ENCODE data around the gene RBM15.
A peak's percentile ranks its signal among the peaks of the same experiment; 100 is the strongest.

The RBM15 gene

GRCh38 chr1:110375490-110375889 is 36.3 kb downstream of the RBM15 start:
- no peak overlapping the region for H3K27ac ChIP-seq
- TF ChIP-seq, protein P1, sequence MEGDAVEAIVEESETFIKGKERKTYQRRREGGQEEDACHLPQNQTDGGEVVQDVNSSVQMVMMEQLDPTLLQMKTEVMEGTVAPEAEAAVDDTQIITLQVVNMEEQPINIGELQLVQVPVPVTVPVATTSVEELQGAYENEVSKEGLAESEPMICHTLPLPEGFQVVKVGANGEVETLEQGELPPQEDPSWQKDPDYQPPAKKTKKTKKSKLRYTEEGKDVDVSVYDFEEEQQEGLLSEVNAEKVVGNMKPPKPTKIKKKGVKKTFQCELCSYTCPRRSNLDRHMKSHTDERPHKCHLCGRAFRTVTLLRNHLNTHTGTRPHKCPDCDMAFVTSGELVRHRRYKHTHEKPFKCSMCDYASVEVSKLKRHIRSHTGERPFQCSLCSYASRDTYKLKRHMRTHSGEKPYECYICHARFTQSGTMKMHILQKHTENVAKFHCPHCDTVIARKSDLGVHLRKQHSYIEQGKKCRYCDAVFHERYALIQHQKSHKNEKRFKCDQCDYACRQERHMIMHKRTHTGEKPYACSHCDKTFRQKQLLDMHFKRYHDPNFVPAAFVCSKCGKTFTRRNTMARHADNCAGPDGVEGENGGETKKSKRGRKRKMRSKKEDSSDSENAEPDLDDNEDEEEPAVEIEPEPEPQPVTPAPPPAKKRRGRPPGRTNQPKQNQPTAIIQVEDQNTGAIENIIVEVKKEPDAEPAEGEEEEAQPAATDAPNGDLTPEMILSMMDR (IDR thresholded peaks at IDR 0.05), result no peak
- no peak for TF ChIP-seq ZFX (IDR thresholded peaks at IDR 0.05; ENCODE audit: borderline replicate concordance)

DNA sequence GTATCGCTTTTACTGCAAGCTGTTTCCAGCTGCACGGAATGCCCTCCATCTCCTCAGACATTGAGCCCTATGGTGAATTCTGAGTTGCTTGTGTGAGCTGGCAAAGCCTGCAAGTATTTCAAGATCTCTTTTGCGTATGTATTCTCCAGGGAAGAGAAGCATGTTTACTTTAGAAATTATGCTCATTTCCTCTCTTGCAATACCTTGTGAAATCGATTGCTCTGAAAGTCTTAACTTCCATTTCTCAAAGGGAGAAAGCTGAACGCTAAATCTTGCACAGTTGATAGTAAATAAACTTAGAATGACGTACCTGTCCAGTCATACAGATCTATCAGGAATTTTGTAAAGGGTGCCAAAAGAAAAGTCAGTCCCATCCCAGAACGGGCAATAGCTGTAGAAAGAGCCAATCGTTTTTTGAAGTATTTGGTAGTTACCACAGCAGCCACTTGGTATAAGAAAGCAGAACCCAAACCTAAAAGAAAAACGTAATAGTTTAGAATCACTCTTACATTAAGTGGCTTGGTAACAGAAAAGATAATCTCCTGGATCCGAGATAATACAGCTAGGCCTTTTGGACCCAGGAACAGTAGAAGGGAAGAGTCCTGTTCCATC is 41.6 kb downstream of the RBM15 start:
- TF ChIP-seq ZFX (IDR thresholded peaks at IDR 0.05; ENCODE audit: borderline replicate concordance), result no peak
- TF ChIP-seq, protein P1 (IDR thresholded peaks at IDR 0.05), result no peak
- no peak overlapping the region for H3K27ac ChIP-seq

- H3K27ac ChIP-seq, result no peak overlapping the region
- TF ChIP-seq, protein P1 (IDR thresholded peaks at IDR 0.05), result no peak
- no peak for TF ChIP-seq ZFX (IDR thresholded peaks at IDR 0.05; ENCODE audit: borderline replicate concordance)
Observed at GRCh38 chr1:110383251-110383990, 44.2 kb downstream of the RBM15 start.

- no peak for TF ChIP-seq ZFX (IDR thresholded peaks at IDR 0.05; ENCODE audit: borderline replicate concordance)
- TF ChIP-seq, protein P1 (IDR thresholded peaks at IDR 0.05), result no peak
- H3K27ac ChIP-seq, result no peak overlapping the region
Observed at GRCh38 chr1:110384581-110385321, 45.6 kb downstream of the RBM15 start.

DNA sequence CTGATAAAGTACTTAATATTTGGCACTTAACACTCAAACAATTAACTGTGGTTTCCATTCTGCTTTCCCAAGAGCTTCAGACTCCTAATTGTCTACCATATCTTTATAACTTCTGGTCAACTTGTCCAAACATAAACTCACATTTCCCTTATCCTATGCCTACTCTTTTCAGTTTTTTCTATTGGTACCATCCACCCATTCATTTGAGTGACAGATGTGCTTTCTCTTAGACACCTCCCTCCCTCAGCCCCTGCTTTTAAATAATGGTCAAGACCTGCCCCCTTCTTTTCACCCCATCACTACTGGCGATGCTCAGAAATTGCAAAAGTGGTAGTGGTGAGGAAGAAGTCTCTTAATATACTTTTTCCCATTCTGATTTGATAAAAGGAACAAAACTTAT is 46.2 kb downstream of the RBM15 start:
- TF ChIP-seq ZFX (IDR thresholded peaks at IDR 0.05; ENCODE audit: borderline replicate concordance), result no peak
- H3K27ac ChIP-seq, result no peak overlapping the region

DNA sequence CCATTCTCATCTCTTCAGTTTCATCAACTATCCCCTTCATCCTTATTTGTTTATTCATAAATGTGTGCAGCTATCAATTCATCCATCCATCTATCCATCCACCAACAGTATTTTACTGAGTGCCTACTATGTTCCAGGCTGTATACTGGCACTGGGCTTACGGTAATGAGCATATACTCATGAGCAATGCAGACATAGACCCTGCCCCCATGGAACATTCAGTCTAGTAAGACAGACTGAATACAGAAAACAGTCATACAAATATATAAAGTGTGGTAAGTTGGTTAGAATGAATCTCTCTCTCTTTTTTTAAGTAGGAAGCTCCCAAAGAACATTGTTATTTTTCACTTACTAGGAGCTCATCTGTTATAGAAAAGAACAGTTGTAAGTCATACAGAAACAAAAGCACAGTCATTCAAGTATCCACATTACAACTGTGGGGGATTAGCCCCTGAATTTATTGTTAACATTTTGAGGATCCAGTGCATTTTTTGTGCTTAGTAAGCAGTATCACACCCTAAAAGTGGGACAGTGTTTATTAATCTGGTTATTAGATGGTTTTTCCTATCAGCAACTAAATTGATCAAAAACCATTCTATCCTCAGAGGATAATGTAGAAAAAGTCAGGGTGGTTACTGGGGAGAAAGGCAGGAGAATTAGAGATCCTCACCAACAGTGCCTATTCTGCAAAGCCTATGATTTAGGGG is 48.0 kb downstream of the RBM15 start:
- no peak for TF ChIP-seq ZFX (IDR thresholded peaks at IDR 0.05; ENCODE audit: borderline replicate concordance)
- TF ChIP-seq, protein P1 (IDR thresholded peaks at IDR 0.05), result no peak
- H3K27ac ChIP-seq, result no peak overlapping the region

- TF ChIP-seq ZFX (IDR thresholded peaks at IDR 0.05; ENCODE audit: borderline replicate concordance), result no peak
- TF ChIP-seq, protein P1 (IDR thresholded peaks at IDR 0.05), result no peak
- H3K27ac ChIP-seq, result peak overlapping the region; percentile 68
Observed at GRCh38 chr1:110390096-110390495, 50.9 kb downstream of the RBM15 start.
